IMR-90 (cell line): ENCODE measurements around the gene NUP50.

Experiments
- CEBPB ChIP-seq: IDR thresholded peaks from 2 replicates; pipeline ENCODE4 v1.6.1; 2012; ENCODE audit warnings: low read depth, low read length, improper control_type of control experiment
- MXI1 ChIP-seq: IDR thresholded peaks from 2 replicates; pipeline ENCODE4 v1.6.1; 2012; ENCODE audit warnings: low read depth, mild to moderate bottlenecking, low read length, moderate library complexity, borderline replicate concordance
- POLR2A ChIP-seq: IDR thresholded peaks from 2 replicates; pipeline ENCODE4 v1.6.1; 2012; ENCODE audit warnings: mild to moderate bottlenecking, low read depth, low read length
- RAD21 ChIP-seq: IDR thresholded peaks from 2 replicates; pipeline ENCODE4 v1.6.1; 2012; ENCODE audit warnings: low read length, improper control_type of control experiment
- RFX5 ChIP-seq: IDR thresholded peaks from 2 replicates; pipeline ENCODE4 v1.8.0; 2012; ENCODE audit warnings: low read depth, mild to moderate bottlenecking, low read length, moderate library complexity
- TF ChIP-seq, protein P1 (sequence below): conservative IDR thresholded peaks from 2 replicates; pipeline ENCODE4 v1.5.1; 2012; ENCODE audit warnings: mild to moderate bottlenecking, low read depth, low read length, improper control_type of control experiment

DNA sequence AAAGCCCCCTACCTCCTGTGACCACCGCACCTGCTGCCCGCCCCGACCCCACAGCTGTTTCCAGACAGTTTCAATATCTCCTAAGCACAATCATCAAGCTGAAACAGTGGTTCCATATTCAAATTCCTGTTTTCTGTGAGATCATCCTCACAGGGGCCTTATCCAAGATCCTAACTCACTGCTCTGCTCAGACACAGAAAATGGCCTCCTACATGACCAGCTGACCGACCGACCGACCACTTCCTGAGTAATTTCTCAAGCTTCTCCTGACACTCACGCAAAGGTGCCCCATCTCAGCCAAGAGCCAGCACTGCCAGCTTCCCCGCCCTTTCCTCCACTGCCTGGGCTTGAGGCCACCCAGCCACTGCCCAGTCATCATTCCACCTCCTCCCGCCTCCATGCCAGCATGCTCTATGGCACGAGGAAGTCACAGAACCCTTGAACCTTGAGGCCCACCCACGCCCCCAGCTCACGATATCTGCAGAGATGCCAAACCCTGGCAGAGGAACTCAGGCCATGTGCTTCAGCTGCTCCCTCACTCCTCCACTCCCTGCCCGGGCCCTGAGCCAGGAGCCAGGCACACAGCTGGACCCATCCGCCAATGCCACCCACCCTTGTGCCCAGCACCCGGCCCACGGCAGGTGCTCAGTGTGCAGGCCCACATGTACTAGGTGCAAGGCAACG, 62.9 kb downstream of the NUP50 start:
- no peak for TF ChIP-seq POLR2A
- TF ChIP-seq, protein P1, sequence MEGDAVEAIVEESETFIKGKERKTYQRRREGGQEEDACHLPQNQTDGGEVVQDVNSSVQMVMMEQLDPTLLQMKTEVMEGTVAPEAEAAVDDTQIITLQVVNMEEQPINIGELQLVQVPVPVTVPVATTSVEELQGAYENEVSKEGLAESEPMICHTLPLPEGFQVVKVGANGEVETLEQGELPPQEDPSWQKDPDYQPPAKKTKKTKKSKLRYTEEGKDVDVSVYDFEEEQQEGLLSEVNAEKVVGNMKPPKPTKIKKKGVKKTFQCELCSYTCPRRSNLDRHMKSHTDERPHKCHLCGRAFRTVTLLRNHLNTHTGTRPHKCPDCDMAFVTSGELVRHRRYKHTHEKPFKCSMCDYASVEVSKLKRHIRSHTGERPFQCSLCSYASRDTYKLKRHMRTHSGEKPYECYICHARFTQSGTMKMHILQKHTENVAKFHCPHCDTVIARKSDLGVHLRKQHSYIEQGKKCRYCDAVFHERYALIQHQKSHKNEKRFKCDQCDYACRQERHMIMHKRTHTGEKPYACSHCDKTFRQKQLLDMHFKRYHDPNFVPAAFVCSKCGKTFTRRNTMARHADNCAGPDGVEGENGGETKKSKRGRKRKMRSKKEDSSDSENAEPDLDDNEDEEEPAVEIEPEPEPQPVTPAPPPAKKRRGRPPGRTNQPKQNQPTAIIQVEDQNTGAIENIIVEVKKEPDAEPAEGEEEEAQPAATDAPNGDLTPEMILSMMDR: no peak
- no peak for TF ChIP-seq CEBPB
- TF ChIP-seq RFX5: no peak
- no peak for TF ChIP-seq RAD21
- no peak for TF ChIP-seq MXI1
